GM23338 (cell line): ENCODE results near the gene CLN6. TPM values are rescaled to one million over a fixed set of nuclear protein-coding genes. Genes with fewer than 3 reads are reported as not detected.

Source experiments
- ATAC-seq: fragments of 200-7000 bp; cut with Tn5 transposase; 3 replicates; pipeline ENCODE4 v1.9.1; 2020
- DNase-seq: peaks from one replicate; pipeline ENCODE4 v3.0.0-alpha.2; 2015; ENCODE audit warnings: low spot score
- H2AFZ ChIP-seq: fragments of 200-600 bp; sonication (generic); 2 replicates; pipeline ENCODE4 v1.8.0; 2016; ENCODE audit warnings: antibody characterized with exemption, mild to moderate bottlenecking, moderate library complexity
- H3F3A ChIP-seq: fragments of 200-600 bp; sonication (generic); replicated peaks from 2 replicates; pipeline ENCODE4 v1.8.0; 2017; ENCODE audit warnings: antibody characterized with exemption, mixed run types, low read depth
- H3K27ac ChIP-seq: fragments of 200-600 bp; sonication (generic); 2 replicates; pipeline ENCODE4 v1.6.1; 2016; ENCODE audit warnings: low read depth
- H3K27me3 ChIP-seq: fragments of 200-600 bp; sonication (generic); 2 replicates; pipeline ENCODE4 v1.8.0; 2016; ENCODE audit warnings: mild to moderate bottlenecking, mixed run types, moderate library complexity; ENCODE audit not compliant: insufficient read depth
- H3K36me3 ChIP-seq: fragments of 200-600 bp; sonication (generic); 2 replicates; pipeline ENCODE4 v1.8.0; 2016; ENCODE audit warnings: mild to moderate bottlenecking; ENCODE audit not compliant: insufficient read depth
- H3K4me1 ChIP-seq: fragments of 200-600 bp; sonication (generic); 2 replicates; pipeline ENCODE4 v1.8.0; 2016; ENCODE audit warnings: mild to moderate bottlenecking, moderate library complexity; ENCODE audit not compliant: insufficient read depth
- H3K4me2 ChIP-seq: fragments of 200-600 bp; sonication (generic); 2 replicates; pipeline ENCODE4 v1.7.1; 2017; ENCODE audit warnings: mixed run types
- H3K4me3 ChIP-seq: fragments of 200-600 bp; sonication (generic); 2 replicates; pipeline ENCODE4 v1.6.1; 2016; ENCODE audit warnings: mixed run types
- H3K79me2 ChIP-seq: fragments of 200-600 bp; sonication (generic); replicated peaks from 2 replicates; pipeline ENCODE4 v1.8.0; 2017; ENCODE audit warnings: mild to moderate bottlenecking; ENCODE audit not compliant: insufficient read depth
- H3K9me2 ChIP-seq: fragments of 200-600 bp; sonication (generic); 2 replicates; pipeline ENCODE4 v1.8.0; 2017; ENCODE audit not compliant: insufficient read depth
- H4K20me1 ChIP-seq: fragments of 200-600 bp; sonication (generic); replicated peaks from 2 replicates; pipeline ENCODE4 v1.8.0; 2017; ENCODE audit warnings: mild to moderate bottlenecking; ENCODE audit not compliant: insufficient read depth
- H3K27ac Mint-ChIP-seq: 2 replicates; pipeline ENCODE4 v1.8.0; 2020; ENCODE audit warnings: inconsistent platforms, mild to moderate bottlenecking, moderate library complexity, mixed read lengths
- H3K27me3 Mint-ChIP-seq: 3 replicates; pipeline ENCODE4 v1.8.0; 2022; ENCODE audit warnings: low read depth, mild to moderate bottlenecking, moderate library complexity, mixed read lengths, inconsistent platforms; ENCODE audit not compliant: insufficient read depth, poor library complexity
- H3K36me3 Mint-ChIP-seq: 3 replicates; pipeline ENCODE4 v1.8.0; 2021; ENCODE audit warnings: low read depth, mild to moderate bottlenecking, inconsistent platforms, moderate library complexity, mixed read lengths
- H3K4me1 Mint-ChIP-seq: 3 replicates; pipeline ENCODE4 v1.8.0; 2020; ENCODE audit warnings: mild to moderate bottlenecking, inconsistent platforms, mixed read lengths
- H3K4me3 Mint-ChIP-seq: 3 replicates; pipeline ENCODE4 v1.8.0; 2021; ENCODE audit warnings: moderate library complexity, mild to moderate bottlenecking, inconsistent platforms, mixed read lengths
- H3K9me3 Mint-ChIP-seq: 3 replicates; pipeline ENCODE4 v1.8.0; 2020; ENCODE audit warnings: moderate library complexity, mild to moderate bottlenecking, inconsistent platforms, mixed read lengths
- CREB1 ChIP-seq: fragments of 250-450 bp; sonication (Bioruptor Pico); IDR thresholded peaks from 2 replicates; pipeline ENCODE4 v1.5.0; 2020; ENCODE audit warnings: low read depth, mild to moderate bottlenecking, moderate library complexity
- EZH2 ChIP-seq: fragments of 200-600 bp; sonication (generic); IDR thresholded peaks from one replicate; pipeline ENCODE4 v1.8.0; 2017; ENCODE audit warnings: antibody characterized with exemption, mild to moderate bottlenecking, low read depth; ENCODE audit not compliant: unreplicated experiment
- JUNB ChIP-seq: IDR thresholded peaks from one replicate; pipeline ENCODE4 v1.6.1; 2016; ENCODE audit warnings: antibody characterized with exemption; ENCODE audit not compliant: unreplicated experiment
- NANOG ChIP-seq: IDR thresholded peaks from 2 replicates; pipeline ENCODE4 v1.6.1; 2016; ENCODE audit warnings: antibody characterized with exemption, borderline replicate concordance
- POLR2AphosphoS5 ChIP-seq: IDR thresholded peaks from 2 replicates; pipeline ENCODE4 v1.6.1; 2016; ENCODE audit warnings: antibody characterized with exemption, low read depth
- STAT1 ChIP-seq: IDR thresholded peaks from one replicate; pipeline ENCODE4 v1.6.1; 2016; ENCODE audit warnings: antibody characterized with exemption; ENCODE audit not compliant: unreplicated experiment
- polyA plus RNA-seq: library from polyadenylated mRNA; unstranded; fragments of >200 nt; fragmentation: Nextera tagmentation; extraction: Ambion mirVana; gene quantifications from 2 replicates; pipeline ENCODE4 v1.2.1, GENCODE V29; 2016
- total RNA-seq: library from RNA; depleted of rRNA; stranded (reverse); fragments of >200 nt; shearing (Covaris generic); gene quantifications from 2 replicates; pipeline ENCODE4 v1.2.3, GENCODE V29; 2014
- TF ChIP-seq, protein P1 (sequence below), 2 experiments: fragments of 200-600 bp in 1 of 2; sonication (generic) in 1 of 2; conservative IDR thresholded peaks; 2 replicates each; pipeline versions ENCODE4 v1.5.1 to v1.6.1; 2016 to 2017; ENCODE audit warnings: antibody characterized with exemption in 2 of 2, low read depth in 2 of 2, mild to moderate bottlenecking in 2 of 2, moderate library complexity in 1 of 2
- TF ChIP-seq, protein P2 (sequence below): IDR thresholded peaks from 2 replicates; pipeline ENCODE4 v1.6.1; 2016; ENCODE audit warnings: antibody characterized with exemption
- TF ChIP-seq, protein P3 (sequence below): fragments of 250-450 bp; sonication (Bioruptor Pico); IDR thresholded peaks from 2 replicates; pipeline ENCODE4 v1.5.0; 2020; ENCODE audit warnings: mild to moderate bottlenecking, moderate library complexity

The CLN6 gene
- total and polyA plus RNA-seq, 2 experiments from 2014 or later, result 20.7 to 69.5 TPM

DNA sequence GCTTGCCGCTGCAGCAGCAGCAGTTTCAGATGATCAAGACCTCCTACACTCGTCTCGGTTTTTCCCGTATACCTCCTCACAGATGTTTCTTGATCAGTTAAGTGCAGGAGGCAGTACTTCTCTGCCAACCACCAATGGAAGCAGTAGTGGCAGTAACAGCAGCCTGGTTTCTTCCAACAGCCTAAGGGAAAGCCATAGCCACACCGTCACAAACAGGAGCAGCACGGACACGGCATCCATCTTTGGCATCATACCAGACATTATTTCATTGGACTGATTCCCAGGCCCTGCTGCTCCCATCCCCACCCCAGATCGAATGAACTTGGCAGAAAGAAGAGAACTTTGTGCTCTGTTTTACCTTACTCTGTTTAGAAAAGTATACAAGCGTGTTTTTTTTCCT lies 42.0 kb downstream of the CLN6 start:
- Mint-ChIP-seq H3K4me3 (no peak overlapping the region), H3K4me1 (peaks cover 13% of the 10 kb centered on the region), H3K27me3 (no peaks in the 10 kb centered on the region), H3K9me3 (no peaks in the 10 kb centered on the region), H3K27ac (no peak overlapping the region), H3K36me3 (peaks cover 33% of the 10 kb centered on the region)
- Histone ChIP-seq H4K20me1 (no peaks in the 10 kb centered on the region; the same call in 1 of the 2 replicates), H3K36me3 (peaks cover 4% of the 10 kb centered on the region; the same call in 1 of the 2 replicates), H3K79me2 (no peaks in the 10 kb centered on the region), H3K9me2 (peaks cover 4% of the 10 kb centered on the region; the same call in 1 of the 2 replicates), H3K4me2 (no peak overlapping the region), H3K27me3 (no peaks in the 10 kb centered on the region), H3F3A (no peaks in the 10 kb centered on the region), H3K4me3 (no peak overlapping the region), H3K4me1 (no peaks in the 10 kb centered on the region), H3K27ac (no peak overlapping the region), H2AFZ (no peak overlapping the region)
- TF ChIP-seq, protein P1, sequence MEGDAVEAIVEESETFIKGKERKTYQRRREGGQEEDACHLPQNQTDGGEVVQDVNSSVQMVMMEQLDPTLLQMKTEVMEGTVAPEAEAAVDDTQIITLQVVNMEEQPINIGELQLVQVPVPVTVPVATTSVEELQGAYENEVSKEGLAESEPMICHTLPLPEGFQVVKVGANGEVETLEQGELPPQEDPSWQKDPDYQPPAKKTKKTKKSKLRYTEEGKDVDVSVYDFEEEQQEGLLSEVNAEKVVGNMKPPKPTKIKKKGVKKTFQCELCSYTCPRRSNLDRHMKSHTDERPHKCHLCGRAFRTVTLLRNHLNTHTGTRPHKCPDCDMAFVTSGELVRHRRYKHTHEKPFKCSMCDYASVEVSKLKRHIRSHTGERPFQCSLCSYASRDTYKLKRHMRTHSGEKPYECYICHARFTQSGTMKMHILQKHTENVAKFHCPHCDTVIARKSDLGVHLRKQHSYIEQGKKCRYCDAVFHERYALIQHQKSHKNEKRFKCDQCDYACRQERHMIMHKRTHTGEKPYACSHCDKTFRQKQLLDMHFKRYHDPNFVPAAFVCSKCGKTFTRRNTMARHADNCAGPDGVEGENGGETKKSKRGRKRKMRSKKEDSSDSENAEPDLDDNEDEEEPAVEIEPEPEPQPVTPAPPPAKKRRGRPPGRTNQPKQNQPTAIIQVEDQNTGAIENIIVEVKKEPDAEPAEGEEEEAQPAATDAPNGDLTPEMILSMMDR (conservative IDR thresholded peaks at IDR 0.05; ENCODE audit: low read depth in 2 of 2), result no peak
- TF ChIP-seq POLR2AphosphoS5, result no peak
- TF ChIP-seq CREB1 (CRISPR knock-in tag), result no peak
- TF ChIP-seq, protein P2, sequence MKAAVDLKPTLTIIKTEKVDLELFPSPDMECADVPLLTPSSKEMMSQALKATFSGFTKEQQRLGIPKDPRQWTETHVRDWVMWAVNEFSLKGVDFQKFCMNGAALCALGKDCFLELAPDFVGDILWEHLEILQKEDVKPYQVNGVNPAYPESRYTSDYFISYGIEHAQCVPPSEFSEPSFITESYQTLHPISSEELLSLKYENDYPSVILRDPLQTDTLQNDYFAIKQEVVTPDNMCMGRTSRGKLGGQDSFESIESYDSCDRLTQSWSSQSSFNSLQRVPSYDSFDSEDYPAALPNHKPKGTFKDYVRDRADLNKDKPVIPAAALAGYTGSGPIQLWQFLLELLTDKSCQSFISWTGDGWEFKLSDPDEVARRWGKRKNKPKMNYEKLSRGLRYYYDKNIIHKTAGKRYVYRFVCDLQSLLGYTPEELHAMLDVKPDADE, result no peak
- TF ChIP-seq EZH2, result no peak
- TF ChIP-seq STAT1, result no peak
- TF ChIP-seq, protein P3, sequence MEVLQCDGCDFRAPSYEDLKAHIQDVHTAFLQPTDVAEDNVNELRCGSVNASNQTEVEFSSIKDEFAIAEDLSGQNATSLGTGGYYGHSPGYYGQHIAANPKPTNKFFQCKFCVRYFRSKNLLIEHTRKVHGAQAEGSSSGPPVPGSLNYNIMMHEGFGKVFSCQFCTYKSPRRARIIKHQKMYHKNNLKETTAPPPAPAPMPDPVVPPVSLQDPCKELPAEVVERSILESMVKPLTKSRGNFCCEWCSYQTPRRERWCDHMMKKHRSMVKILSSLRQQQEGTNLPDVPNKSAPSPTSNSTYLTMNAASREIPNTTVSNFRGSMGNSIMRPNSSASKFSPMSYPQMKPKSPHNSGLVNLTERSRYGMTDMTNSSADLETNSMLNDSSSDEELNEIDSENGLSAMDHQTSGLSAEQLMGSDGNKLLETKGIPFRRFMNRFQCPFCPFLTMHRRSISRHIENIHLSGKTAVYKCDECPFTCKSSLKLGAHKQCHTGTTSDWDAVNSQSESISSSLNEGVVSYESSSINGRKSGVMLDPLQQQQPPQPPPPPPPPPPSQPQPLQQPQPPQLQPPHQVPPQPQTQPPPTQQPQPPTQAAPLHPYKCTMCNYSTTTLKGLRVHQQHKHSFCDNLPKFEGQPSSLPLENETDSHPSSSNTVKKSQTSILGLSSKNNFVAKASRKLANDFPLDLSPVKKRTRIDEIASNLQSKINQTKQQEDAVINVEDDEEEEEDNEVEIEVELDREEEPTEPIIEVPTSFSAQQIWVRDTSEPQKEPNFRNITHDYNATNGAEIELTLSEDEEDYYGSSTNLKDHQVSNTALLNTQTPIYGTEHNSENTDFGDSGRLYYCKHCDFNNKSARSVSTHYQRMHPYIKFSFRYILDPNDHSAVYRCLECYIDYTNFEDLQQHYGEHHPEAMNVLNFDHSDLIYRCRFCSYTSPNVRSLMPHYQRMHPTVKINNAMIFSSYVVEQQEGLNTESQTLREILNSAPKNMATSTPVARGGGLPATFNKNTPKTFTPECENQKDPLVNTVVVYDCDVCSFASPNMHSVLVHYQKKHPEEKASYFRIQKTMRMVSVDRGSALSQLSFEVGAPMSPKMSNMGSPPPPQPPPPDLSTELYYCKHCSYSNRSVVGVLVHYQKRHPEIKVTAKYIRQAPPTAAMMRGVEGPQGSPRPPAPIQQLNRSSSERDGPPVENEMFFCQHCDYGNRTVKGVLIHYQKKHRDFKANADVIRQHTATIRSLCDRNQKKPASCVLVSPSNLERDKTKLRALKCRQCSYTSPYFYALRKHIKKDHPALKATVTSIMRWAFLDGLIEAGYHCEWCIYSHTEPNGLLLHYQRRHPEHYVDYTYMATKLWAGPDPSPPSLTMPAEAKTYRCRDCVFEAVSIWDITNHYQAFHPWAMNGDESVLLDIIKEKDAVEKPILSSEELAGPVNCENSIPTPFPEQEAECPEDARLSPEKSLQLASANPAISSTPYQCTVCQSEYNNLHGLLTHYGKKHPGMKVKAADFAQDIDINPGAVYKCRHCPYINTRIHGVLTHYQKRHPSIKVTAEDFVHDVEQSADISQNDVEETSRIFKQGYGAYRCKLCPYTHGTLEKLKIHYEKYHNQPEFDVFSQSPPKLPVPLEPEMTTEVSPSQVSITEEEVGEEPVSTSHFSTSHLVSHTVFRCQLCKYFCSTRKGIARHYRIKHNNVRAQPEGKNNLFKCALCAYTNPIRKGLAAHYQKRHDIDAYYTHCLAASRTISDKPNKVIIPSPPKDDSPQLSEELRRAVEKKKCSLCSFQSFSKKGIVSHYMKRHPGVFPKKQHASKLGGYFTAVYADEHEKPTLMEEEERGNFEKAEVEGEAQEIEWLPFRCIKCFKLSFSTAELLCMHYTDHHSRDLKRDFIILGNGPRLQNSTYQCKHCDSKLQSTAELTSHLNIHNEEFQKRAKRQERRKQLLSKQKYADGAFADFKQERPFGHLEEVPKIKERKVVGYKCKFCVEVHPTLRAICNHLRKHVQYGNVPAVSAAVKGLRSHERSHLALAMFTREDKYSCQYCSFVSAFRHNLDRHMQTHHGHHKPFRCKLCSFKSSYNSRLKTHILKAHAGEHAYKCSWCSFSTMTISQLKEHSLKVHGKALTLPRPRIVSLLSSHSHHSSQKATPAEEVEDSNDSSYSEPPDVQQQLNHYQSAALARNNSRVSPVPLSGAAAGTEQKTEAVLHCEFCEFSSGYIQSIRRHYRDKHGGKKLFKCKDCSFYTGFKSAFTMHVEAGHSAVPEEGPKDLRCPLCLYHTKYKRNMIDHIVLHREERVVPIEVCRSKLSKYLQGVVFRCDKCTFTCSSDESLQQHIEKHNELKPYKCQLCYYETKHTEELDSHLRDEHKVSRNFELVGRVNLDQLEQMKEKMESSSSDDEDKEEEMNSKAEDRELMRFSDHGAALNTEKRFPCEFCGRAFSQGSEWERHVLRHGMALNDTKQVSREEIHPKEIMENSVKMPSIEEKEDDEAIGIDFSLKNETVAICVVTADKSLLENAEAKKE (CRISPR knock-in tag), result no peak
- TF ChIP-seq NANOG, result no peak
- TF ChIP-seq JUNB, result no peak
- ATAC-seq (no peak), DNase-seq (no peak)
